Epidermal melanocyte (primary cell): ENCODE data around the gene MS4A1.
"Not testable (repeated sequence)": the region's sequence is repeated elsewhere in the genome, so short reads cannot be mapped to it uniquely, and the experiment has no call there.

Experiments
- DNase-seq: peaks from one replicate; pipeline ENCODE4 v3.0.0; 2011; ENCODE audit warnings: low spot score; ENCODE audit not compliant: insufficient read length

The MS4A1 gene

DNA sequence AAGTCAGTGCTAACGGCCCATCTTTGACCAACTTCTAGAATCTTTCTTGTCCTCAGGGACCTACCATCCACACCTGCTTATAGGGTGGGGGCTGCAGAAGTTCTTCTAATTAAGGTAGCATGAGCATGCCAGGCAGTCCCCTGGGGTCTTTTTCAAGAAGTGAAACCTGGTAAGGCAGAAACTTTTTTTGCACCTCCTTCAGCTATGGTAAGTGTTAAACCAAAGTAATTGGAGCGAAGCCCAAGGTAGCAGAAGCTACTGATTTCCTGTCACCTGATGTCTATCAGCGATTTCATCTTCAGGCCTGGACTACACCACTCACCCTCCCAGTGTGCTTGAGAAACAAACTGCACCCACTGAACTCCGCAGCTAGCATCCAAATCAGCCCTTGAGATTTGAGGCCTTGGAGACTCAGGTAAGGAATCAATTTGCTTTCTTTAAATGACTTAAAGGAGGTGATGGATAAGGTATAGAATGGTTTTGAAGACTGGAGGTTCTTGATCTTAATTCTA, at the start of gene MS4A1:
Gene MS4A1, plus strand, starts transcription at position 317 of the 512 bp plus-strand sequence. CDS start 6,528 bp downstream, outside the sequence.
- no peak for DNase-seq

DNA sequence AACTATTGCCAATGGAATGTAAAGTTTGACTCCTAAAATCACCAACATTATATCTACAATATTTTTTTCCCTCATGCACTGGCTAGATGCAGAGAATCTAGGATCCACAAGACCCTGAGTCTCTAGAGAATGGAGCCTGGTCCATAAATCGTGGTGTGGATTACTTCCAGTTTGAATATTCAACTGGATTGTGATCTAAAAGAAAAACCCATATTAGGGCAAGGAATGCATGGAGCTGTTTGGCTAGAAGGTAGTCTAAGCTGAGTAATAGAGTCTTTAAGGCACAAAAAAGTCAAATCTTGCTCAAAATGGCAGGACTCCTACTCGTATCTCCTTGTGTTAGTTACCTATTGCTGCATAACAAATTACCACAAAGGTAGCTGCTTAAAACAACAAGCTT, 35.6 kb upstream of the MS4A1 start:
- no peak for DNase-seq

DNA sequence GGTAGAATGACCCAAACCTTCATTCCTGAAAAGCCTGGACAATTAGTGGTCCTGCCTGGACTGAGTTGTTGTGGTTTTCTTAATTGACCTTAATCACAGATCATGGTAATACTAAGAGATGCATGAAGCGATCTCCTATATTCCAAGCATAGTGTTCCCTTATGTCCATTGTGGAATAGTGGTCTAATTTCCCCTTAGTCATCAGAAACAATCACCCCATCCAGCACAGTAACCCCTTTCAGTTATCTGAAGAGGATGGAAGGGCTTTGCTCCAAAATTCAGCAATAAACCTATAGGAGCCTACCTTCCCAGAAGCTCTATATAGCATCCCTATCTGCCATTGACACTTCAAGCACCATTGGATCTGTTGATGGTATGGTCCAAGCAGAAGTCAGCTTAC, 33.0 kb upstream of the MS4A1 start:
- DNase-seq = no peak

DNA sequence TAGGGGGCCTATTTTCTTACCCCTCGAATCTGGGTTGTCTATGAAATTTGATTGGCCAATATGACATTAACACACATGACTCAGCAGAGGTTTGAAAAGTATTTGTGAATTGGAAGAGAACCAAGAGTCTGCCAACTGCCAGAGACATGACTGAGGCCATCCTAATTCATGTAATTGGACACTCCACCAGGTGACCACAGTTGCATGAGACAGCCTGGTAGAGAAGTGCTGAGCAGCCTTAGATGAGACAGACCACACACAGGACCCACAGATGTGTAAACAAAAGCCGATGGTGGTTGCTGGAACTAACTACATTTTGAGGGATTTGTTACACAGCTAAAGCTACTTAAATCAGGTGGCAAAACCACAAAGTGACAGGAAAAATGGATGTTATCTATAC, 27.1 kb upstream of the MS4A1 start:
- DNase-seq = no peak

- DNase-seq = no peak
Observed at GRCh38 chr11:60429272-60429671, 26.4 kb upstream of the MS4A1 start, which contains the start of gene MS4A5. TSS of gene MS4A5 (plus strand) at chr11:60429572. CDS start at chr11:60429675, 103 bp downstream.

DNA sequence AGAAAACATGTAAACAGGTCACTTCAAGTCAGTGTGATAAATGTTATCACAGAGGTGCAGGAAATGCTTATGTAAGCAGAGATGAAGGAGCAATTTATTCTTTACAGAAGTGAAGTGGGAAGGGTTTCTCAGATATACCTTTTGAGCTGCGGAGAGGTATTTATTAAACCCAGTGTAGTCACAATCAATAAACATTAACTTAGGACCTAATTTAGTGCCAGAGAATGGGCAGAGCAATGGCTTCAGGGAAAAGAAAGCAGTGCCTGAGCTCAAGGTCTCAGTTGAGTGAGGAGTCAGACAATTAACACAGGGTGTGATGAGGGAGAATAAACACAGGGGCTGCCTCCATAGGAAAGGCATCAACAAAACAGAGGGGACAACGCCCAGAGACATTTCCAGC, 24.4 kb upstream of the MS4A1 start:
- DNase-seq = no peak

DNA sequence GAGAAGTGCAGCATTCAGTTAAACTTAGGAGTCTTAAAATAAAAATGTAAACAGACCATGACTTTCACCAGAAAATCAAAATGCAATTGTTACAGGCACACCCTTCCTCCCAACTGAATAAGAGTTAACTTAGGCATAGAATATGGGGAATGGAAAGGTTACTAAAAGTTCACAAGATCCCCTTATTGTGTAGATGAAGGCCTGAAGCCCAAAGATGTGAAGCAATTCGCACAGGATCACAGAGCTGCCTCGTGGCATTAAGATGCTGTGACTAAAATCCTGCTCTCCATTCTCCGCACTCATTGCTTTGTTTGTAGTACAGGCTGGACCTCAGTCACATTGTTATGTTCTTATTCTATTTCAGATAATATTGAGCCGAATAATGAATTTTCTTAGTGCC, 22.2 kb upstream of the MS4A1 start:
- no peak for DNase-seq

- DNase-seq = no peak
Observed at GRCh38 chr11:60447070-60447469, 8.6 kb upstream of the MS4A1 start.

DNA sequence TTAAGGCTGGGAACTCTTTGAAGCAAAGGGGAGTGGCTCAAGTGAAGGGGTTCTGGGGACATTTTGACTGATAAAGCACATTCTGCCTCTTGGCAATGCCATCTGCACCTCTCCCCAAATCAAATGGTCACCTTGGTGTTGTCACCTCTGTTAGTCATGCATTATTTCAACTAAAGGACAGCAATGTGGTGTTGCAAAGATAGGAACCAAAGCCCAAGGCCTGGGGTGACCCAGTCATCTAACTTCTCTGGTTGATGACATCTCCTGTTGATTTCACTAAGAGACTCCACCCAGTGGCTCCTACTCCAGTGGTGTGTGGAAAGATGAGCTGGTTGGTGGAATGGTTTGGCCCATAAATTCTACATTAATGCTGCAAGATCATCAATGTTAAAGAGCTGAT, 7.8 kb upstream of the MS4A1 start:
- DNase-seq = no peak

GRCh38 chr11:60451185-60451584, 4.5 kb upstream of the MS4A1 start:
- DNase-seq = not testable (repeated sequence)

- no peak for DNase-seq
Observed at GRCh38 chr11:60454212-60454611, 1.4 kb upstream of the MS4A1 start.

GRCh38 chr11:60457576-60457975, 1.9 kb downstream of the MS4A1 start:
- DNase-seq = no peak

DNA sequence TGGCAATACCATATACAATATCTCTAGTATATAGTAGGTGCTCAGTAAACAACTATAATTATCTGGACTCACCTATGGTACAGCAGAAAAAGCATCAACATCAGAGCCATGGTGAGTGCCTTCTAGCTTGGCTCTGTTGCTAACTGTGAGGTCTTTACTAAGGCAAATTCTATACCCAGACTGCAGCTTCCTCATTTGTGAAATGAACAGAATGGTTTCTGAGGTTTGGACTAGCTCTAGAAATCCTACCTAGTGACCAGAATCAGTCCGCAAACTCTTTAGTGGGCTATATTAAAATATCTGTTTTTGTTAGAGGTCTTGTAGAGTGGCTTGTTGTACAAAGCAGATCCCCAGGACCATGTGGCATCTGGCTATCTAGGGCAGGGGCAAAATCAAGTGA, 3.7 kb downstream of the MS4A1 start:
- no peak for DNase-seq

DNA sequence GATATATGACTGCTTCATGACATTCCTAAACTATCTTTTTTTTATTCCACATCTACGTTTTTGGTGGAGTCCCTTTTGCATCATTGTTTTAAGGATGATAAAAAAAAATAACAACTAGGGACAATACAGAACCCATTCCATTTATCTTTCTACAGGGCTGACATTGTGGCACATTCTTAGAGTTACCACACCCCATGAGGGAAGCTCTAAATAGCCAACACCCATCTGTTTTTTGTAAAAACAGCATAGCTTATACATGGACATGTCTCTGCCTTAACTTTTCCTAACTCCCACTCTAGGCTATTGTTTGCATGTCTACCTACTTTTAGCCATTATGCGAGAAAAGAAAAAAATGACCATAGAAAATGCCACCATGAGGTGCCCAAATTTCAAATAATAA, 13.2 kb downstream of the MS4A1 start:
- no peak for DNase-seq

GRCh38 chr11:60469723-60470122, 14.1 kb downstream of the MS4A1 start:
- no peak for DNase-seq

DNA sequence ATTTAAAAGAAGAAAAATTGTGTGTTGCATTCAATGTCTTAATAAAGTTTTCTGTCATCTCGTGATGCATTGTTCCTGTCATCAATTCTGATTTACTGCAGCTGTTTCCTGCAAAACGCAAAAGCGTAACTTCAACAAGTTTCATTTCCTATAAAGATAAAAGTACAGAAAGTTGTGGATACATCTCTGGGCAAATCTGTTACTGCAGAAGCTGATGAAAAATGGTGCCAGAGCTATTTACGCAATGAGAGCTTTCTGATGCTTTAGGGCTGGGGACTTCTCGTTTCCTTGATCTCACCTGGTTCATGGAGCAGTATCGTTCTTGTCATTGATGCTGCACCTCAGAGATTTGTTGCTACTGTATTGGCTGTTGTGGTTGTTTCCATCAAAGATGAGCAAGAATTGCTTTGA, 21.4 kb downstream of the MS4A1 start:
- no peak for DNase-seq

DNA sequence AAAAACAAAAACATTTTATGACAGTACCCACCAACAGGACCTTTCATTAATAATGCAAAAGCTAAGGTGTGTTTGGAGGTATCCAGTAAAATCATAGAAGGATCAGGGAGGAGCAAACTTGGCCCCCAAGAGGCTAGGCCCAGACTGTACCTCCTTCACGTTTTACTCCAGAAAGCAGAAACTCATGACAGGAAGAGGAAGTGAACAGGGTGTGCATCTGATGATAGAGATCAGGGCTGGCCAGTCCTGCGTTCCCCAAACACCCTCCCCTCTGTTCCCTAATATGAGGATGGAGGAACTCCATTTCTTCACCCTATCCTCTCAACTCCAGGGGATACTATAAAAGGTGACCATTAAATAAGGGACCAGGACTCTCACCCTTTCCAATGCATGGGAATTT, 26.7 kb downstream of the MS4A1 start:
- DNase-seq = no peak

DNA sequence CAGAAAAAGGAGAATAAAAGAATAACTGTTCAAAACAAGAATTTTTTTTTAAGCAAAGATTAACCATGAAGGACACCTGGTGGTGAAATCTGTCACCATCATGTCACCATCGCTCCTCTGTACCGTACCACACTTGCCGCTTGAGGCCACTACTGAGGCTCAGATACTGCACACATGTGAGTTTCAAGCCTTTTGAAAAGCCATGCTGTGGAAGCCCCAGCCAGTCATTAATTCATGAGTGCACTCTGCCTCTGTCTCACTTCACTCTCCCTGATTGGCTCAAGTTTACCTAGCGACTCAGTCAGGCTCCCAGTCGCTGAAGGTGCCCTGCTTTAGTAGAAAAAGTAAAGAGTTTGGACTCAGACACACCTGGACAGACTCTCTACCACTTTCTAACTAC, 30.3 kb downstream of the MS4A1 start:
- no peak for DNase-seq

- no peak for DNase-seq
Observed at GRCh38 chr11:60492488-60493009, 36.9 kb downstream of the MS4A1 start, which contains the start of gene MS4A12. TSS of gene MS4A12 (plus strand) at chr11:60492778. CDS start at chr11:60497319, 4,541 bp downstream.

DNA sequence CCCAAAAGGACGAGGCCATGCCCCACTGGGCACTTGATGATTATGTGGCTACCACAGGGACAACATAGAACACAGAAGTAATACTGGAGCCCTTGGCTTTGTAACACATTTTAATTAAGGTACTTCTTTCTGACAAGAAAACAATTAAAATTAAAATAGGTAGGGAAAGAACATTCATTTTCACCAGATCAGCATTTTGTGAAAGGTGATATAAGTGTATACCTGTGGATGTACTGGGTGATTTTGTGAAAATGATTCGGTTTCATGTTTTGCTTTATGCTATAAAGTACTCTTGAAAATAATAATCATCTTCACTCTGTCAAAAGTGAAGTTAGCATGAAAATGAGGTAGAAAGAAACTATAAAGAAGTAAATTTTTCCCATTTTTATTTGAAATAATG, 37.8 kb downstream of the MS4A1 start:
- no peak for DNase-seq

GRCh38 chr11:60498399-60498798, 42.8 kb downstream of the MS4A1 start:
- no peak for DNase-seq

DNA sequence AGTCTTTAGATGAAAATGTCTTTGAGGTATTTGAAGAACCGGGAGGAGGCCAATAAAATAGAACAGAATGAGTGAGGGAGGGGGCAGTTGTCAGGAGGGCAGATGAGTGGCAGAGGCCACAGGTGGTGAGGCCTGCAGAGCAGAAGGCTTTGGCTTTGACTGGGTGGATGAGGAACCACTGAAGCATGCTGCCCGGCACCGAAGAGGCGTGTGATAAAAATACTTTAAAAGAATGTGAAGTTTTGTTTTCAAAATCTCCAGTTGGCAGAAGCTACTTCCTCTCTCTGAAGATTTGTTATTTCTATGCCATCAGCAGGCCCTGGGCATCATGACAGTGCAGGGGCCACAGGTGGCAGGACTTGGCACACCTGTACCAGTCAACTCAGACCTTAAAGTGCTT, 43.2 kb downstream of the MS4A1 start:
- no peak for DNase-seq

- DNase-seq = no peak
Observed at GRCh38 chr11:60500276-60500910, 44.7 kb downstream of the MS4A1 start.
